Hindlimb muscle (tissue), 1 donor: ENCODE measurements around the gene BCL2L11. TPM values are rescaled to one million over a fixed set of nuclear protein-coding genes. Genes with fewer than 3 reads are reported as not detected.
"Not testable (repeated sequence)": the region's sequence is repeated elsewhere in the genome, so short reads cannot be mapped to it uniquely, and the experiment has no call there.

ENCODE experiments used
- DNase-seq: peaks from one replicate; pipeline ENCODE4 v3.0.0-alpha.2; 2013
- polyA plus RNA-seq: library from polyadenylated mRNA; unstranded; fragments of 120-200 nt; gene quantifications from one replicate; pipeline ENCODE4 v1.2.1, GENCODE V29; 2013; ENCODE audit not compliant: insufficient read length

BCL2L11 gene
- polyA plus RNA-seq: 12.6 TPM

GRCh38 chr2:111120253-111121027 is at the start of gene BCL2L11:
BCL2L11 (plus strand) TSS chr2:111120914; CDS start chr2:111123746, 2,832 bp downstream.
- DNase-seq: peak; percentile 91

GRCh38 chr2:111071600-111072171 is 49.0 kb upstream of the BCL2L11 start:
- no peak for DNase-seq

GRCh38 chr2:111072220-111072871 is 48.4 kb upstream of the BCL2L11 start:
- no peak for DNase-seq

- not testable (repeated sequence) for DNase-seq
Observed at GRCh38 chr2:111082659-111083058, 38.1 kb upstream of the BCL2L11 start.

- no peak for DNase-seq
Observed at GRCh38 chr2:111091811-111092211, 28.9 kb upstream of the BCL2L11 start.

- no peak for DNase-seq
Observed at GRCh38 chr2:111094691-111095090, 26.0 kb upstream of the BCL2L11 start.

GRCh38 chr2:111095434-111095833 is 25.3 kb upstream of the BCL2L11 start:
- DNase-seq: no peak

GRCh38 chr2:111099402-111099801 is 21.3 kb upstream of the BCL2L11 start:
- DNase-seq: no peak

- DNase-seq: no peak
Observed at GRCh38 chr2:111100087-111100764, 20.5 kb upstream of the BCL2L11 start.

- DNase-seq: no peak
Observed at GRCh38 chr2:111100765-111101162, 19.9 kb upstream of the BCL2L11 start.

GRCh38 chr2:111101592-111101991 is 19.1 kb upstream of the BCL2L11 start:
- no peak for DNase-seq

GRCh38 chr2:111102216-111102615 is 18.5 kb upstream of the BCL2L11 start:
- DNase-seq: no peak

- DNase-seq: no peak
Observed at GRCh38 chr2:111105926-111106325, 14.8 kb upstream of the BCL2L11 start.

- DNase-seq: no peak
Observed at GRCh38 chr2:111106706-111107105, 14.0 kb upstream of the BCL2L11 start.

- no peak for DNase-seq
Observed at GRCh38 chr2:111108745-111109271, 11.9 kb upstream of the BCL2L11 start.

- DNase-seq: no peak
Observed at GRCh38 chr2:111111101-111111755, 9.5 kb upstream of the BCL2L11 start.

- DNase-seq: no peak
Observed at GRCh38 chr2:111113838-111114237, 6.9 kb upstream of the BCL2L11 start.

- no peak for DNase-seq
Observed at GRCh38 chr2:111116011-111116746, 4.5 kb upstream of the BCL2L11 start.

GRCh38 chr2:111116843-111117597 is 3.7 kb upstream of the BCL2L11 start:
- peak; percentile 67 for DNase-seq

GRCh38 chr2:111117598-111118480 is 2.9 kb upstream of the BCL2L11 start:
- peak; percentile 45 for DNase-seq
